ENCODE measurements around the gene C4A. TPM values are rescaled to one million over a fixed set of nuclear protein-coding genes. Genes with fewer than 3 reads are reported as not detected.

Gene C4A
- total and polyA plus RNA-seq, 10 of the 15 experiments (the other 5 are each of a cell fraction or from before 2014, with no cell fraction given): 0.13 to 5.4 (median 0.88) TPM; not detected in 1

GRCh38 chr6:31968791-31969711, 12.8 kb upstream of the C4A start (continued):
- TF ChIP-seq ZBTB33 (IDR thresholded peaks at IDR 0.05): no peak

- WGBS (ENCODE audit: insufficient coverage, insufficient replicate concordance, low lambda C conversion rate, missing lambda C conversion rate): 87% methylated on average over 17 of the region's 17 CpGs
- ChIA-PET POLR2A (interaction anchor here (0.8 kb wide), 1 partner anchor 11 kb away, joined by 3 read pairs; the partner anchor contains the start of gene SKIC2), SMC1A (ENCODE audit: uncharacterized antibody, unreplicated experiment) (interaction anchor here (1.4 kb wide), 1 partner anchor 10 kb away, joined by 5 read pairs; the partner anchor contains the start of genes NELFE and SKIC2), RAD21 (ENCODE audit: unreplicated experiment) (no interaction called here), CTCF (interaction anchor here (0.9 to 3.1 kb wide), 3 partner anchors 11 to 17 kb away, joined by 3 to 10 read pairs (median 3); partner anchors contain the start of genes NELFE and SKIC2)
- Histone ChIP-seq H3K9ac (ENCODE audit: control insufficient read depth, insufficient read depth, low read length) (no peak overlapping the region), H3K27ac (ENCODE audit: control insufficient read depth, insufficient read depth) (no peak overlapping the region), H4K20me1 (ENCODE audit: control insufficient read depth, insufficient read depth) (no peaks in the 10 kb centered on the region), H3K36me3 (ENCODE audit: control insufficient read depth in 2 of 2, insufficient read depth in 2 of 2, low read length in 1 of 2) (peaks cover 11 to 14% of the 10 kb centered on the region in 2 experiments; a peak in 3 of 4 replicates), H3K4me3 (peak overlapping the region; percentile 66; the same call in 1 of the 2 replicates), H2AFZ (ENCODE audit: control insufficient read depth, low read depth, low read length) (no peak overlapping the region), H3K27me3 (replicated peaks in 1 of 2; ENCODE audit: control insufficient read depth in 2 of 2, insufficient read depth in 2 of 2, low read length in 1 of 2) (no peaks in the 10 kb centered on the region), H3K4me2 (ENCODE audit: control insufficient read depth, insufficient read depth) (peak overlapping the region; percentile 100; the same call in 1 of the 2 replicates), H3K9me3 (replicated peaks; ENCODE audit: control insufficient read depth, insufficient read depth, low read length) (no peaks in the 10 kb centered on the region), H3K4me1 (ENCODE audit: control insufficient read depth, insufficient read depth, low read length) (peaks cover 13% of the 10 kb centered on the region), H3K79me2 (ENCODE audit: control insufficient read depth, insufficient read depth, low read length) (peaks cover 22% of the 10 kb centered on the region)
- FAIRE-seq (no peak), DNase-seq (ENCODE audit: low read depth, low spot score) (no peak), ATAC-seq (no peak)
- intact Hi-C loops (cut with micrococcal nuclease; ENCODE audit: unreplicated experiment): no loop called here
- in situ Hi-C loops (cut with MboI): loop anchor here (10.0 kb wide), 1 partner anchor 65 kb away; the partner anchor contains the start of gene CYP21A2
- BruUV-seq (replicated peaks): no TSS peak
- TF ChIP-seq RCOR1 (conservative IDR thresholded peaks at IDR 0.05; ENCODE audit: low read depth, low read length) (no peak), SMAD1 (IDR thresholded peaks at IDR 0.05; ENCODE audit: low read depth, partially characterized antibody) (no peak), ZNF384 (IDR thresholded peaks at IDR 0.05; ENCODE audit: borderline replicate concordance, low read depth, low read length) (no peak), NR2C1 (IDR thresholded peaks at IDR 0.05) (no peak), EGR1 (IDR thresholded peaks at IDR 0.05; ENCODE audit: borderline replicate concordance in 1 of 2, low read depth in 2 of 2, low read length in 2 of 2) (no peak), CEBPB (IDR thresholded peaks at IDR 0.05; ENCODE audit: borderline replicate concordance in 1 of 2, low read depth in 2 of 2, low read length in 2 of 2) (no peak), CBFB (IDR thresholded peaks at IDR 0.05; ENCODE audit: low read depth) (no peak), BHLHE40 (IDR thresholded peaks at IDR 0.05; ENCODE audit: borderline replicate concordance in 1 of 2, low read depth in 2 of 2, low read length in 1 of 2) (no peak), ATF3 (IDR thresholded peaks at IDR 0.05; ENCODE audit: borderline replicate concordance, extremely low read depth, low read depth, low read length) (no peak), JUND (IDR thresholded peaks at IDR 0.05; ENCODE audit: low read depth, low read length) (no peak), SP1 (IDR thresholded peaks at IDR 0.05; ENCODE audit: low read depth, low read length) (no peak)
Measured at GRCh38 chr6:31969712-31970603, 11.9 kb upstream of the C4A start.

Measured in GM12878 (cell line).